Left ventricle myocardium inferior (tissue), 1 donor: Measurements from ENCODE around the gene PRIMPOL. TPM values are rescaled to one million over a fixed set of nuclear protein-coding genes. Genes with fewer than 3 reads are reported as not detected.

Experiments
- DNase-seq: peaks from one replicate; pipeline ENCODE4 v3.0.0-alpha.2; 2020
- H3K27ac ChIP-seq: fragments of 200-600 bp; replicated peaks from 2 replicates; pipeline ENCODE4 v1.8.0; 2021
- H3K27me3 ChIP-seq: fragments of 200-600 bp; 2 replicates; pipeline ENCODE4 v1.8.0; 2021; ENCODE audit warnings: low read depth
- H3K36me3 ChIP-seq: fragments of 200-600 bp; 2 replicates; pipeline ENCODE4 v1.8.0; 2021
- H3K4me1 ChIP-seq: fragments of 200-600 bp; 2 replicates; pipeline ENCODE4 v1.8.0; 2021
- H3K4me3 ChIP-seq: fragments of 200-600 bp; 2 replicates; pipeline ENCODE4 v1.8.0; 2021; ENCODE audit warnings: mild to moderate bottlenecking, moderate library complexity
- H3K9me3 ChIP-seq: fragments of 200-600 bp; replicated peaks from 2 replicates; pipeline ENCODE4 v1.8.0; 2021
- intact Hi-C: fragments of 100-400 bp; cut with micrococcal nuclease; formaldehyde crosslinking; loops from one replicate; pipeline ENCODE4 v1.11.0; 2022
- total RNA-seq: library from RNA; stranded (reverse); fragmentation: NEBNext Ultra II Directional; extraction: Animal tissue kit (Norgen Biotek cat#: 25700); gene quantifications from one replicate; pipeline ENCODE4 v1.2.1, GENCODE V29; 2021
- TF ChIP-seq, protein P1 (sequence below): fragments of 200-600 bp; IDR thresholded peaks from 2 replicates; pipeline ENCODE4 v1.8.0; 2021; ENCODE audit warnings: antibody characterized with exemption, mild to moderate bottlenecking, borderline replicate concordance
- donor health status: DM: no; HTN: yes; CAD: no; lungs with severe emphysema.

Gene PRIMPOL
- total RNA-seq, 1 donor from 2014 or later: 10.6 TPM

DNA sequence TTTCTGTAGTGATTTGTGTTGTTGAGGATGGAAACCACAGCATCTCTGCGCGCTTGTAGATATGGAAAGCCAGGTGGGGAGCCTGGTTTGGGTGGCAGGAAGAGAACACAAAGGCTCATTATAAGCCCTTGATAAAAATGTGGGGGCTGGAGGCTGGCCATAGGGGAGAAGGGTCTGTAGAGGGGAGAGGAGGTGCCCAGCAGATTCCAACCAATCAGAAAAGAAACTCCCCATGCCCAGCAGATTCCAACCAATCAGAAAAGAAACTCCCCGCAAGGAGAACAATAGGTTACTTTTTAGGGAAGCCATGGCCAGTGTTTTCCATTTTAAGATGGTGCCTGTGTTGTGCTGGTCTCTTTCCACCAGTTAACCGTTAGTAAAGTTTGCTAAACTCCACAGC lies 94.1 kb downstream of the PRIMPOL start:
- no peak overlapping the region for H3K4me3 ChIP-seq
- no peaks in the 10 kb centered on the region for H3K27me3 ChIP-seq
- intact Hi-C loops: no loop called here
- H3K36me3 ChIP-seq: no peaks in the 10 kb centered on the region
- peaks cover 35% of the 10 kb centered on the region for H3K4me1 ChIP-seq
- no peak overlapping the region for H3K27ac ChIP-seq
- TF ChIP-seq, protein P1, sequence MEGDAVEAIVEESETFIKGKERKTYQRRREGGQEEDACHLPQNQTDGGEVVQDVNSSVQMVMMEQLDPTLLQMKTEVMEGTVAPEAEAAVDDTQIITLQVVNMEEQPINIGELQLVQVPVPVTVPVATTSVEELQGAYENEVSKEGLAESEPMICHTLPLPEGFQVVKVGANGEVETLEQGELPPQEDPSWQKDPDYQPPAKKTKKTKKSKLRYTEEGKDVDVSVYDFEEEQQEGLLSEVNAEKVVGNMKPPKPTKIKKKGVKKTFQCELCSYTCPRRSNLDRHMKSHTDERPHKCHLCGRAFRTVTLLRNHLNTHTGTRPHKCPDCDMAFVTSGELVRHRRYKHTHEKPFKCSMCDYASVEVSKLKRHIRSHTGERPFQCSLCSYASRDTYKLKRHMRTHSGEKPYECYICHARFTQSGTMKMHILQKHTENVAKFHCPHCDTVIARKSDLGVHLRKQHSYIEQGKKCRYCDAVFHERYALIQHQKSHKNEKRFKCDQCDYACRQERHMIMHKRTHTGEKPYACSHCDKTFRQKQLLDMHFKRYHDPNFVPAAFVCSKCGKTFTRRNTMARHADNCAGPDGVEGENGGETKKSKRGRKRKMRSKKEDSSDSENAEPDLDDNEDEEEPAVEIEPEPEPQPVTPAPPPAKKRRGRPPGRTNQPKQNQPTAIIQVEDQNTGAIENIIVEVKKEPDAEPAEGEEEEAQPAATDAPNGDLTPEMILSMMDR: no peak
- DNase-seq: no peak
- peaks cover 5% of the 10 kb centered on the region for H3K9me3 ChIP-seq

DNA sequence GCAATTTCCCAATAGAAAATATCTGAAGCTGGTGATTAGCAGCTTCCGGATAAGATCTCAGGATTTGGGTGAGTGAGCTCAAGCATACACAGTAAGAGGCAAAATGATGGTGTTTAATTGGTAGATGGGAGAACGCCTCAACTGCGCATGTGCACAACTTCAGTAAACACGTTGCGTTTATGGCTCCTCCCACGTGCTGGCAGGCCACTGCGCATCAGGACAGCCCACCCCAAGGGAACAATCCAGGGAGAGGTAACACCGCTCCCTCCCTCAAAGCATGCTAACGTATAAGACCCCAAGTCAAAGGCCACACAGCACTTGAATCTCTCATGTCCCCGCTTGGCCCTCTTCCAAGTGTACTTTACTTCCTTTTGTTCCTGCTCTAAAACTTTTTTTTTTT lies 94.7 kb downstream of the PRIMPOL start:
- DNase-seq: no peak
- no peak overlapping the region for H3K27ac ChIP-seq
- H3K9me3 ChIP-seq: peaks cover 5% of the 10 kb centered on the region
- no peaks in the 10 kb centered on the region for H3K36me3 ChIP-seq
- intact Hi-C loops: no loop called here
- H3K27me3 ChIP-seq: no peaks in the 10 kb centered on the region
- H3K4me3 ChIP-seq: no peak overlapping the region
- H3K4me1 ChIP-seq: peaks cover 41% of the 10 kb centered on the region
- TF ChIP-seq, protein P1: no peak

Other genes starting within 250 kb of the PRIMPOL start
- gene IRF2, start 175.2 kb upstream of the PRIMPOL start, total RNA-seq: 25.9 TPM
- gene CASP3, start 291 bp upstream of the PRIMPOL start, total RNA-seq: 12.1 TPM
- 1.8 TPM for gene CENPU, start 84.4 kb downstream of the PRIMPOL start, total RNA-seq
- gene ACSL1, start 176.2 kb downstream of the PRIMPOL start, total RNA-seq: 316 TPM